ENCODE measurements around the gene KCNAB1. TPM values are rescaled to one million over a fixed set of nuclear protein-coding genes. Genes with fewer than 3 reads are reported as not detected.

KCNAB1 gene
- total and polyA plus RNA-seq, 2 of the 8 experiments (the other 6 are each of a cell fraction or from before 2014, with no cell fraction given) = 0.51 to 2.3 TPM

GRCh38 chr3:156090126-156090525 is 30.3 kb upstream of the KCNAB1 start:
- Histone ChIP-seq H3K4ac (replicated peaks; ENCODE audit: insufficient read length, low read depth, low read length) (no peak overlapping the region), H2AFZ (ENCODE audit: low read length) (no peak overlapping the region), H3K56ac (replicated peaks; ENCODE audit: insufficient read length, low read depth, low read length) (no peak overlapping the region), H2BK120ac (replicated peaks; ENCODE audit: low read depth, low read length) (no peak overlapping the region), H2BK5ac (ENCODE audit: low read depth, low read length) (no peak overlapping the region), H3K36me3 (ENCODE audit: control insufficient read depth in 2 of 4, insufficient read depth in 4 of 4, low read length in 3 of 4) (no peaks in the 10 kb centered on the region), H2BK12ac (ENCODE audit: low read depth, low read length) (no peak overlapping the region), H3K27me3 (replicated peaks in 1 of 4; ENCODE audit: control insufficient read depth in 3 of 4, extremely low read depth in 1 of 4, insufficient read depth in 3 of 4, low read length in 3 of 4) (no peaks in the 10 kb centered on the region), H4K5ac (ENCODE audit: insufficient read length, low read depth, low read length) (no peak overlapping the region), H4K20me1 (replicated peaks in 1 of 2; ENCODE audit: control insufficient read depth in 1 of 2, insufficient read depth in 2 of 2, low read length in 2 of 2) (no peaks in the 10 kb centered on the region), H3K79me1 (ENCODE audit: low read depth, low read length) (no peaks in the 10 kb centered on the region), H3K9me3 (ENCODE audit: insufficient read depth in 2 of 2, low read depth in 1 of 2, low read length in 1 of 2) (no peaks in the 10 kb centered on the region), H3K79me2 (ENCODE audit: control insufficient read depth in 1 of 2, insufficient read depth in 2 of 2, low read length in 2 of 2) (no peaks in the 10 kb centered on the region), H4K8ac (ENCODE audit: extremely low read depth, insufficient read depth, low read length) (no peak overlapping the region), H3K14ac (ENCODE audit: insufficient read length) (no peak overlapping the region), H4K91ac (replicated peaks; ENCODE audit: insufficient read length, low read length) (no peak overlapping the region), H3K23ac (ENCODE audit: insufficient read length) (no peak overlapping the region), H2AK5ac (ENCODE audit: low read depth, low read length) (no peak overlapping the region), H3K4me2 (ENCODE audit: insufficient read depth in 1 of 2, low read depth in 2 of 2, low read length in 2 of 2) (no peak overlapping the region), H3K4me3 (ENCODE audit: extremely low read depth in 1 of 4, insufficient read depth in 2 of 4, low read depth in 3 of 4, low read length in 4 of 4) (no peak overlapping the region), H3K4me1 (replicated peaks in 1 of 4; ENCODE audit: control insufficient read depth in 3 of 4, insufficient read depth in 4 of 4, low read length in 3 of 4) (peaks cover 0 to 5% (median under 1%) of the 10 kb centered on the region in 4 experiments; a peak in 3 of 7 replicates), H2BK15ac (ENCODE audit: low read length) (no peak overlapping the region), H3K18ac (ENCODE audit: extremely low read depth, low read length) (no peak overlapping the region), H3K27ac (ENCODE audit: low read depth, low read length) (no peak overlapping the region), H3K9ac (replicated peaks in 1 of 4; ENCODE audit: extremely low read depth in 1 of 4, low read depth in 3 of 4, low read length in 3 of 4) (no peak overlapping the region), H2BK20ac (ENCODE audit: low read length) (no peak overlapping the region), H3K23me2 (ENCODE audit: low read depth, low read length) (no peaks in the 10 kb centered on the region)
- DNase-seq (ENCODE audit: low read depth in 1 of 2, low spot score in 2 of 2) (no peak), FAIRE-seq (no peak)
- 87% methylated on average over 3 of the region's 3 CpGs; no CpG with 5 or more reads in 1 of the 2 experiments for WGBS, 2 experiments (ENCODE audit: extremely low coverage in 1 of 2, insufficient coverage in 1 of 2, insufficient read length in 1 of 2, insufficient replicate concordance in 2 of 2, low coverage in 1 of 2, low lambda C conversion rate in 2 of 2, missing lambda C conversion rate in 1 of 2)
- POLR2A ChIA-PET (ENCODE audit: partially characterized antibody) = no interaction called here
- CTCF ChIA-PET (ENCODE audit: partially characterized antibody) = interaction anchor here (0.5 to 1.4 kb wide), 10 partner anchors 13 to 309 kb away, joined by 3 to 5 read pairs (median 3); partner anchors contain the start of gene C3orf33
- TF ChIP-seq NRF1 (IDR thresholded peaks at IDR 0.05; ENCODE audit: low read depth, low read length) = no peak
- TF ChIP-seq ATF2 (IDR thresholded peaks at IDR 0.05; ENCODE audit: low read length) = no peak
- TF ChIP-seq SRF (IDR thresholded peaks at IDR 0.05; ENCODE audit: low read depth, low read length) = no peak
- no peak for TF ChIP-seq ASH2L (IDR thresholded peaks at IDR 0.05; ENCODE audit: low read length)
- no peak for TF ChIP-seq KDM1A (IDR thresholded peaks at IDR 0.05; ENCODE audit: borderline replicate concordance, low read length)
- no peak for TF ChIP-seq TBP (IDR thresholded peaks at IDR 0.05; ENCODE audit: low read depth, low read length)
- TF ChIP-seq SP2 (IDR thresholded peaks at IDR 0.05; ENCODE audit: low read length) = no peak
- no peak for TF ChIP-seq TEAD4 (IDR thresholded peaks at IDR 0.05; ENCODE audit: low read depth, low read length)
- no peak for TF ChIP-seq SIX5 (IDR thresholded peaks at IDR 0.05; ENCODE audit: low read depth, low read length)
- TF ChIP-seq TCF12 (IDR thresholded peaks at IDR 0.05; ENCODE audit: low read depth, low read length) = no peak
- TF ChIP-seq SP1 (IDR thresholded peaks at IDR 0.05; ENCODE audit: low read depth, low read length) = no peak
- TF ChIP-seq, protein P1, sequence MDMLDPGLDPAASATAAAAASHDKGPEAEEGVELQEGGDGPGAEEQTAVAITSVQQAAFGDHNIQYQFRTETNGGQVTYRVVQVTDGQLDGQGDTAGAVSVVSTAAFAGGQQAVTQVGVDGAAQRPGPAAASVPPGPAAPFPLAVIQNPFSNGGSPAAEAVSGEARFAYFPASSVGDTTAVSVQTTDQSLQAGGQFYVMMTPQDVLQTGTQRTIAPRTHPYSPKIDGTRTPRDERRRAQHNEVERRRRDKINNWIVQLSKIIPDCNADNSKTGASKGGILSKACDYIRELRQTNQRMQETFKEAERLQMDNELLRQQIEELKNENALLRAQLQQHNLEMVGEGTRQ (IDR thresholded peaks at IDR 0.05; ENCODE audit: low read length) = no peak
- TF ChIP-seq ZNF274 (IDR thresholded peaks at IDR 0.05; ENCODE audit: borderline replicate concordance, extremely low read depth, low read length) = no peak

Measured in H1 (cell line).